Transverse colon (tissue), 4 donors: Measurements from ENCODE around the gene PTPRR. TPM values are rescaled to one million over a fixed set of nuclear protein-coding genes. Genes with fewer than 3 reads are reported as not detected.

ENCODE experiments used
- DNase-seq: peaks from one replicate; pipeline ENCODE4 v3.0.0-alpha.2; 2019
- H3K27ac ChIP-seq, 4 donors: fragments of 200-600 bp; sonication (generic); 2 replicates each; pipeline ENCODE4 v1.5.1; 2016 to 2018; ENCODE audit warnings: inconsistent platforms in 4 of 4
- H3K27me3 ChIP-seq: fragments of 200-600 bp; sonication (generic); 2 replicates; pipeline ENCODE4 v1.5.1; 2017; ENCODE audit warnings: inconsistent platforms
- H3K36me3 ChIP-seq, 4 donors: fragments of 200-600 bp; sonication (generic); 2 replicates each; pipeline ENCODE4 v1.5.1; 2017 to 2019; ENCODE audit warnings: inconsistent platforms in 4 of 4
- H3K4me1 ChIP-seq, 4 donors: fragments of 200-600 bp; sonication (generic); 2 replicates each; pipeline ENCODE4 v1.5.1; 2017 to 2020; ENCODE audit warnings: inconsistent platforms in 4 of 4
- H3K4me3 ChIP-seq, 4 donors: fragments of 200-600 bp; sonication (generic); 1 replicate in 1 of 4; 2 replicates in 3 of 4; pipeline versions ENCODE4 v1.5.1 to v1.6.1; 2017 to 2019; ENCODE audit warnings: inconsistent platforms in 4 of 4
- H3K9me3 ChIP-seq, 2 donors: fragments of 200-600 bp; sonication (generic); 2 replicates each; pipeline ENCODE4 v1.5.1; 2017 to 2019; ENCODE audit warnings: inconsistent platforms in 2 of 2
- CTCF ChIP-seq, 5 experiments: fragments of 200-600 bp in 3 of 5; fragments of 450-650 bp in 2 of 5; sonication (generic) in 3 of 5; IDR thresholded peaks; 1 replicate in 2 of 5; 2 replicates in 3 of 5; pipeline ENCODE4 v1.5.1; 2016 to 2017; ENCODE audit warnings: antibody characterized with exemption in 5 of 5, inconsistent platforms in 3 of 5, mild to moderate bottlenecking in 2 of 5, moderate library complexity in 1 of 5
- EP300 ChIP-seq: sonication (generic); formaldehyde crosslinking; IDR thresholded peaks from one replicate; pipeline ENCODE4 v1.6.1; 2017; ENCODE audit warnings: antibody characterized with exemption, low read depth
- POLR2A ChIP-seq: fragments of 450-650 bp; IDR thresholded peaks from one replicate; pipeline ENCODE4 v1.6.1; 2016; ENCODE audit warnings: antibody characterized with exemption, mild to moderate bottlenecking, moderate library complexity
- POLR2AphosphoS5 ChIP-seq, 3 donors: sonication (generic); formaldehyde crosslinking; IDR thresholded peaks; one replicate each; pipeline ENCODE4 v1.6.1; 2016; ENCODE audit warnings: antibody characterized with exemption in 3 of 3
- WGBS, 2 donors: methylation state at CpG; one replicate each; pipeline ENCODE4 v1.1.5; 2018; ENCODE audit warnings: low coverage in 1 of 2; 5-methylcytosine and 5-hydroxymethylcytosine counted together
- in situ Hi-C, 4 donors: fragments of 200-750 bp; cut with MboI; loops; one replicate each; pipeline versions ENCODE4 v1.15.0 to v1.15.1; 2017; ENCODE audit warnings: low sequenced_read_pairs in 3 of 4, low pct_ligation_motif_present in 1 of 4, low pct_unique_long_range_greater_than_20kb in 1 of 4
- intact Hi-C: fragments of 100-400 bp; cut with DNase I; formaldehyde crosslinking; loops from one replicate; pipeline ENCODE4 v1.15.1; 2023; ENCODE audit warnings: low total_unique reads
- total RNA-seq, 4 donors: library from RNA; depleted of rRNA; stranded (reverse); fragments of >200 nt; gene quantifications; one replicate each; pipeline ENCODE4 v1.1.0, GENCODE V29; 2016

The PTPRR gene
- total RNA-seq, 4 donors from 2014 or later = 13.2 to 50.9 (median 31.4) TPM; not detected in 1

GRCh38 chr12:70711831-70712230, 208.7 kb downstream of the PTPRR start:
- Histone ChIP-seq H3K27ac (no peak overlapping the region), H3K4me3 (no peak overlapping the region), H3K9me3 (no peaks in the 10 kb centered on the region), H3K4me1 (peaks cover 0 to 4% (median 0%) of the 10 kb centered on the region in 4 donors), H3K36me3 (no peaks in the 10 kb centered on the region), H3K27me3 (no peaks in the 10 kb centered on the region)
- WGBS, 2 donors = 35 to 61% methylated on average over 3 of the region's 3 CpGs
- intact Hi-C loops (no loop called here), in situ Hi-C loops (loop anchor here in 2 of 4 donors (10.0 kb wide), 2 partner anchors 117 to 127 kb away; no protein-coding TSS in a partner anchor)
- no peak for DNase-seq
- no peak for TF ChIP-seq POLR2A
- no peak for TF ChIP-seq POLR2AphosphoS5 (IDR thresholded peaks at IDR 0.05)
- TF ChIP-seq CTCF (IDR thresholded peaks at IDR 0.05) = no peak
- TF ChIP-seq EP300 = no peak

- no peak for DNase-seq
- intact Hi-C loops (no loop called here), in situ Hi-C loops (no loop called here)
- no peaks in the 10 kb centered on the region for H3K36me3 ChIP-seq
- H3K4me3 ChIP-seq = no peak overlapping the region
- TF ChIP-seq EP300 (no peak), POLR2AphosphoS5 (IDR thresholded peaks at IDR 0.05) (no peak), CTCF (IDR thresholded peaks at IDR 0.05) (no peak), POLR2A (no peak)
- peaks cover 0 to 4% (median 0%) of the 10 kb centered on the region in 4 donors for H3K4me1 ChIP-seq
- 74 to 85% methylated on average over 2 of the region's 2 CpGs for WGBS, 2 donors
- no peaks in the 10 kb centered on the region for H3K9me3 ChIP-seq
- H3K27ac ChIP-seq = no peak overlapping the region
- no peaks in the 10 kb centered on the region for H3K27me3 ChIP-seq
Measured at GRCh38 chr12:70709022-70709421, 211.5 kb downstream of the PTPRR start.

GRCh38 chr12:70706611-70707010, 213.9 kb downstream of the PTPRR start:
- Histone ChIP-seq H3K4me3 (no peak overlapping the region), H3K4me1 (no peaks in the 10 kb centered on the region), H3K9me3 (no peaks in the 10 kb centered on the region), H3K27me3 (no peaks in the 10 kb centered on the region), H3K27ac (no peak overlapping the region), H3K36me3 (no peaks in the 10 kb centered on the region)
- in situ Hi-C loops = no loop called here
- TF ChIP-seq EP300 (no peak), CTCF (IDR thresholded peaks at IDR 0.05) (no peak), POLR2AphosphoS5 (IDR thresholded peaks at IDR 0.05) (no peak), POLR2A (no peak)
- intact Hi-C loops = no loop called here
- WGBS, 2 donors = 77 to 88% methylated on average over 2 of the region's 2 CpGs
- no peak for DNase-seq

- H3K4me3 ChIP-seq = no peak overlapping the region
- H3K36me3 ChIP-seq = no peaks in the 10 kb centered on the region
- in situ Hi-C loops = no loop called here
- H3K27me3 ChIP-seq = no peaks in the 10 kb centered on the region
- DNase-seq = no peak
- peaks cover 0 to 8% (median 0%) of the 10 kb centered on the region in 4 donors for H3K4me1 ChIP-seq
- 88 to 100% methylated on average over 1 of the region's 1 CpG for WGBS, 2 donors
- H3K9me3 ChIP-seq = no peaks in the 10 kb centered on the region
- H3K27ac ChIP-seq = no peak overlapping the region
- intact Hi-C loops = no loop called here
- TF ChIP-seq CTCF (IDR thresholded peaks at IDR 0.05) (no peak), POLR2AphosphoS5 (IDR thresholded peaks at IDR 0.05) (no peak), POLR2A (no peak), EP300 (no peak)
Measured at GRCh38 chr12:70698345-70698744, 222.2 kb downstream of the PTPRR start.
